Ovary (tissue), 9 donors: ENCODE data around the gene SETDB1. TPM values are rescaled to one million over a fixed set of nuclear protein-coding genes. Genes with fewer than 3 reads are reported as not detected.

ENCODE experiments used
- DNase-seq, 5 donors: peaks; one replicate each; pipeline ENCODE4 v3.0.0-alpha.2; 2019 to 2020
- H3K27ac ChIP-seq, 2 donors: fragments of 200-600 bp; one replicate each; pipeline versions ENCODE4 v1.5.1 to v1.8.0; 2019 to 2022
- H3K27me3 ChIP-seq: fragments of 200-600 bp; one replicate; pipeline ENCODE4 v1.8.0; 2022
- H3K36me3 ChIP-seq: fragments of 200-600 bp; sonication (generic); one replicate; pipeline ENCODE4 v1.5.1; 2019
- H3K4me1 ChIP-seq: one replicate; pipeline ENCODE4 v1.8.1; 2013; ENCODE audit warnings: mild to moderate bottlenecking, moderate library complexity; ENCODE audit not compliant: insufficient read depth
- H3K4me3 ChIP-seq: fragments of 200-600 bp; sonication (generic); one replicate; pipeline ENCODE4 v1.5.1; 2017
- H3K9me3 ChIP-seq, 2 donors: fragments of 200-600 bp in 1 of 2; sonication (generic) in 1 of 2; one replicate each; pipeline versions ENCODE4 v1.5.1 to v1.8.1; 2013 to 2019; ENCODE audit warnings: mild to moderate bottlenecking in 1 of 2, moderate library complexity in 1 of 2
- CTCF ChIP-seq, 3 donors: fragments of 450-650 bp in 2 of 3; fragments of 200-600 bp in 1 of 3; IDR thresholded peaks; one replicate each; pipeline versions ENCODE4 v1.5.1 to v1.8.0; 2016 to 2022; ENCODE audit warnings: antibody characterized with exemption in 3 of 3, mild to moderate bottlenecking in 1 of 3
- EP300 ChIP-seq: sonication (generic); formaldehyde crosslinking; IDR thresholded peaks from one replicate; pipeline ENCODE4 v1.6.1; 2017; ENCODE audit warnings: antibody characterized with exemption
- POLR2A ChIP-seq: fragments of 450-650 bp; IDR thresholded peaks from one replicate; pipeline ENCODE4 v1.6.1; 2017; ENCODE audit warnings: antibody characterized with exemption, mild to moderate bottlenecking, moderate library complexity
- WGBS, 3 donors: extraction: QIAGEN DNeasy Blood & Tissue Kit in 1 of 3; methylation state at CpG; one replicate each; pipeline versions ENCODE4 v1.1.5 to v1.1.7; 2013 to 2017; 5-methylcytosine and 5-hydroxymethylcytosine counted together
- intact Hi-C, 4 donors: fragments of 100-400 bp; cut with DNase I; formaldehyde crosslinking; loops; one replicate each; pipeline versions ENCODE4 v1.11.0 to v1.15.1; 2022 to 2023
- polyA plus RNA-seq, 2 donors: library from polyadenylated mRNA; stranded (reverse); fragments of 200-250 nt in 1 of 2; fragments of 350-450 nt in 1 of 2; fragmentation: Illumina TruSeq in 1 of 2; extraction: RNeasy Lipid Tissue Mini Kit (QIAGEN cat#74804) in 1 of 2; gene quantifications; one replicate each; pipeline ENCODE4 v1.2.3, GENCODE V29; 2013 to 2014
- total RNA-seq, 7 donors: library from RNA; depleted of rRNA in 2 of 7; stranded (reverse); fragments of >200 nt in 2 of 7; fragmentation: NEBNext Ultra II Directional in 3 of 7; extraction: Animal tissue kit (Norgen Biotek cat#: 25700) in 3 of 7; gene quantifications; one replicate each; pipeline versions ENCODE4 v1.1.0 to v1.2.4, GENCODE V29; 2016 to 2023
- donor health status: DM: no; HTN: no; CAD: no; lungs with moderate emphysema.
- donor health status: DM: no; HTN: no; CAD: no.
- donor health status: Bipolar disorder and iron deficiency.
- donor health status: DM: yes; HTN: yes; CAD: no.
- donor health status: DM: no; HTN: no; CAD: no.
- donor health status: DM: yes; HTN: yes; CAD: no.

The SETDB1 gene
- total and polyA plus RNA-seq, 9 donors, result 21.9 to 49.4 (median 40.9) TPM

- no peaks in the 10 kb centered on the region for H3K9me3 ChIP-seq
- H3K27me3 ChIP-seq, result no peaks in the 10 kb centered on the region
- TF ChIP-seq CTCF (IDR thresholded peaks at IDR 0.05), result no peak
- TF ChIP-seq POLR2A, result no peak
- TF ChIP-seq EP300, result no peak
- intact Hi-C loops, result no loop called here
- H3K4me1 ChIP-seq, result no peaks in the 10 kb centered on the region
- no peak overlapping the region for H3K4me3 ChIP-seq
- no peak overlapping the region for H3K27ac ChIP-seq
- DNase-seq, result no peak
- WGBS, 3 donors, result 89 to 91% (median 90%) methylated on average over 5 of the region's 5 CpGs
- H3K36me3 ChIP-seq, result no peaks in the 10 kb centered on the region
These were observed 23.8 kb upstream of the SETDB1 start for GRCh38 chr1:150902346-150902745.

GRCh38 chr1:150902751-150903150 is 23.4 kb upstream of the SETDB1 start:
- H3K27ac ChIP-seq, result no peak overlapping the region
- H3K36me3 ChIP-seq, result no peaks in the 10 kb centered on the region
- 29 to 41% (median 30%) methylated on average over 1 of the region's 1 CpG for WGBS, 3 donors
- TF ChIP-seq POLR2A, result no peak
- TF ChIP-seq EP300, result no peak
- TF ChIP-seq CTCF (IDR thresholded peaks at IDR 0.05), result no peak
- intact Hi-C loops, result no loop called here
- H3K9me3 ChIP-seq, result no peaks in the 10 kb centered on the region
- DNase-seq, result no peak
- H3K4me1 ChIP-seq, result no peaks in the 10 kb centered on the region
- no peaks in the 10 kb centered on the region for H3K27me3 ChIP-seq
- no peak overlapping the region for H3K4me3 ChIP-seq

GRCh38 chr1:150905301-150905700 is 20.9 kb upstream of the SETDB1 start:
- Histone ChIP-seq H3K4me1 (no peaks in the 10 kb centered on the region), H3K36me3 (no peaks in the 10 kb centered on the region), H3K27ac (no peak overlapping the region), H3K4me3 (no peak overlapping the region), H3K9me3 (no peaks in the 10 kb centered on the region), H3K27me3 (no peaks in the 10 kb centered on the region)
- TF ChIP-seq POLR2A (no peak), CTCF (IDR thresholded peaks at IDR 0.05) (no peak), EP300 (no peak)
- intact Hi-C loops, result no loop called here
- DNase-seq, result no peak
- 92 to 94% (median 93%) methylated on average over 6 of the region's 6 CpGs for WGBS, 3 donors

- Histone ChIP-seq H3K27me3 (no peaks in the 10 kb centered on the region), H3K36me3 (no peaks in the 10 kb centered on the region), H3K4me3 (no peak overlapping the region), H3K4me1 (no peaks in the 10 kb centered on the region), H3K27ac (no peak overlapping the region), H3K9me3 (no peaks in the 10 kb centered on the region)
- no peak for DNase-seq
- TF ChIP-seq EP300, result no peak
- 88 to 96% (median 91%) methylated on average over 1 of the region's 1 CpG for WGBS, 3 donors
- intact Hi-C loops, result no loop called here
These were observed 19.8 kb upstream of the SETDB1 start for GRCh38 chr1:150906329-150906728.

GRCh38 chr1:150906813-150907212 is 19.4 kb upstream of the SETDB1 start:
- H3K27ac ChIP-seq, result no peak overlapping the region
- no peaks in the 10 kb centered on the region for H3K4me1 ChIP-seq
- H3K9me3 ChIP-seq, result no peaks in the 10 kb centered on the region
- WGBS, 3 donors, result 76 to 84% (median 80%) methylated on average over 2 of the region's 2 CpGs
- DNase-seq, result no peak
- H3K4me3 ChIP-seq, result no peak overlapping the region
- TF ChIP-seq EP300 (no peak), CTCF (IDR thresholded peaks at IDR 0.05) (no peak), POLR2A (no peak)
- no peaks in the 10 kb centered on the region for H3K36me3 ChIP-seq
- intact Hi-C loops, result no loop called here
- H3K27me3 ChIP-seq, result no peaks in the 10 kb centered on the region
